KMS-11 (cell line): ENCODE measurements around the gene TP53TG5.

Experiments used
- H2AFZ ChIP-seq: fragments of 200-600 bp; sonication (generic); 2 replicates; pipeline ENCODE4 v1.6.1; 2016; ENCODE audit warnings: antibody characterized with exemption, mixed run types, low read depth
- H3K27ac ChIP-seq: fragments of 200-600 bp; sonication (generic); 2 replicates; pipeline ENCODE4 v1.6.1; 2016; ENCODE audit warnings: mild to moderate bottlenecking, mixed run types
- H3K27me3 ChIP-seq: fragments of 200-600 bp; sonication (generic); 2 replicates; pipeline ENCODE4 v1.6.1; 2017; ENCODE audit warnings: mild to moderate bottlenecking, low read depth, mixed run types, moderate library complexity; ENCODE audit not compliant: insufficient read depth
- H3K36me3 ChIP-seq: fragments of 200-600 bp; sonication (generic); 2 replicates; pipeline ENCODE4 v1.6.1; 2017; ENCODE audit warnings: mild to moderate bottlenecking, mixed run types; ENCODE audit not compliant: insufficient read depth
- H3K4me1 ChIP-seq: fragments of 200-600 bp; sonication (generic); 2 replicates; pipeline ENCODE4 v1.6.1; 2016; ENCODE audit warnings: mild to moderate bottlenecking, low read depth, mixed run types; ENCODE audit not compliant: poor library complexity, severe bottlenecking
- H3K4me2 ChIP-seq: fragments of 200-600 bp; sonication (generic); 2 replicates; pipeline ENCODE4 v1.7.0; 2016; ENCODE audit warnings: mild to moderate bottlenecking, mixed run types
- H3K4me3 ChIP-seq: fragments of 200-600 bp; sonication (generic); IDR thresholded peaks from 2 replicates; pipeline ENCODE4 v1.6.1; 2017; ENCODE audit warnings: low read depth, low read length, mixed read lengths; ENCODE audit not compliant: insufficient read depth
- H3K79me2 ChIP-seq: fragments of 200-600 bp; sonication (generic); 2 replicates; pipeline ENCODE4 v1.6.1; 2016; ENCODE audit warnings: low read depth, mixed run types; ENCODE audit not compliant: insufficient read depth
- H3K9ac ChIP-seq: fragments of 200-600 bp; sonication (generic); 2 replicates; pipeline ENCODE4 v1.6.1; 2016; ENCODE audit warnings: mild to moderate bottlenecking, mixed run types
- H4K20me1 ChIP-seq: fragments of 200-600 bp; sonication (generic); 2 replicates; pipeline ENCODE4 v1.6.1; 2016; ENCODE audit warnings: mild to moderate bottlenecking, mixed run types; ENCODE audit not compliant: insufficient read depth
- CTCF ChIP-seq: fragments of 200-600 bp; sonication (generic); conservative IDR thresholded peaks from 2 replicates; pipeline ENCODE4 v1.6.1; 2017; ENCODE audit warnings: low read depth, mild to moderate bottlenecking, antibody characterized with exemption, low read length, moderate library complexity, mixed read lengths

The TP53TG5 gene

DNA sequence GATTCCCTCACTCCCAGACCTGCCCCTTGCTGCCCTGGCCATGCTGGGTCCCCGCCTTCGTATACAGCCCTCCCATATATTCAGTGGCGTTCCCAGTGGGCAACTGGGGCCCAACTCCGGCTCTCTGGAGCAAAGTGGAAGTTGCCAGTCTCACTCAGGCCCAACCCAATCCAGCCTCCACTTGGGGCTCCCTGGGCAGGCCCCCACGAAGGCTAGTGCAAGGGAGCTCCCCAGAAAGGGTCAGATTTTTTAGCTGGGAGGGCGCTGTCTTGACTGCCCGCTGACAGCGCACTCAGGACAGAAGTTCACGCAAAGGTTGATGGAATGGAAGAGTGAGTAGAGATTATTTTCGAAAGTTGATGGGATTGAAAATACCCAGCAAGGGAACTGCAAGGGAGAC, 5.9 kb downstream of the TP53TG5 start:
- Histone ChIP-seq H2AFZ (no peak overlapping the region), H3K27me3 (no peaks in the 10 kb centered on the region), H3K4me2 (no peak overlapping the region), H3K27ac (no peak overlapping the region), H3K79me2 (no peaks in the 10 kb centered on the region), H3K4me3 (no peak overlapping the region), H4K20me1 (no peaks in the 10 kb centered on the region), H3K36me3 (no peaks in the 10 kb centered on the region), H3K4me1 (peaks cover 33% of the 10 kb centered on the region), H3K9ac (no peak overlapping the region)
- TF ChIP-seq CTCF = no peak

GRCh38 chr20:45370571-45371160, 7.5 kb downstream of the TP53TG5 start:
- no peaks in the 10 kb centered on the region for H4K20me1 ChIP-seq
- no peak overlapping the region for H3K4me2 ChIP-seq
- no peaks in the 10 kb centered on the region for H3K27me3 ChIP-seq
- H3K9ac ChIP-seq = no peak overlapping the region
- no peaks in the 10 kb centered on the region for H3K36me3 ChIP-seq
- H3K79me2 ChIP-seq = no peaks in the 10 kb centered on the region
- H3K4me3 ChIP-seq = no peak overlapping the region
- no peak overlapping the region for H2AFZ ChIP-seq
- H3K27ac ChIP-seq = no peak overlapping the region
- TF ChIP-seq CTCF = no peak
- peaks cover 36% of the 10 kb centered on the region for H3K4me1 ChIP-seq

GRCh38 chr20:45368221-45368980, 9.7 kb downstream of the TP53TG5 start:
- peaks cover 36% of the 10 kb centered on the region for H3K4me1 ChIP-seq
- H3K79me2 ChIP-seq = peaks cover 13% of the 10 kb centered on the region
- no peak overlapping the region for H3K9ac ChIP-seq
- peak overlapping the region; percentile 1; the same call in 1 of the 2 replicates for H3K27ac ChIP-seq
- peak overlapping the region; percentile 33 for H3K4me2 ChIP-seq
- no peak overlapping the region for H2AFZ ChIP-seq
- no peaks in the 10 kb centered on the region for H3K36me3 ChIP-seq
- TF ChIP-seq CTCF = no peak
- no peaks in the 10 kb centered on the region for H3K27me3 ChIP-seq
- no peak overlapping the region for H3K4me3 ChIP-seq
- no peaks in the 10 kb centered on the region for H4K20me1 ChIP-seq

DNA sequence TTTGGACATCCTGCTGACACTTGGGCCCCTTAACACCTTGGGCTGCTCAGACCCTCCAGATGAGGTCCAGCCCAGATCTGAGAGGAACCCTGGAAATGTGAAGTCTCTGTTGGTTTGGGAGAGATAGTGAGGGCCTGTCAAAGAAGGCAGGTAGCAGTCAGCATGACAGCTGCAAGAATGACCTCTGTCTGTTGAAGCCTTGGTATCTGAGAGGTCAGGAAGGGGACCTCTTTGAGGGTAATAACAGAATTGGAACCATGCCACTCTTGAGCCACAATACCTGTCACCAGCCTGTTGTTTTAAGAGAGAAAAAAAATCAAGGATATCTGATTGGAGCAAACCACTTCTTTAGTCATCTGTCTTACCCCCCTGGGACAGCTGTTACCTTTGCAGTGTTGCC, 11.0 kb downstream of the TP53TG5 start:
- Histone ChIP-seq H3K27ac (no peak overlapping the region), H3K27me3 (no peaks in the 10 kb centered on the region), H3K4me2 (no peak overlapping the region; the same call in 1 of the 2 replicates), H4K20me1 (no peaks in the 10 kb centered on the region), H2AFZ (no peak overlapping the region), H3K4me3 (no peak overlapping the region), H3K36me3 (no peaks in the 10 kb centered on the region), H3K9ac (no peak overlapping the region), H3K4me1 (peaks cover 32% of the 10 kb centered on the region), H3K79me2 (peaks cover 13% of the 10 kb centered on the region)
- TF ChIP-seq CTCF = no peak
